Measurements from ENCODE around the gene B4GALT2.

The B4GALT2 gene

DNA sequence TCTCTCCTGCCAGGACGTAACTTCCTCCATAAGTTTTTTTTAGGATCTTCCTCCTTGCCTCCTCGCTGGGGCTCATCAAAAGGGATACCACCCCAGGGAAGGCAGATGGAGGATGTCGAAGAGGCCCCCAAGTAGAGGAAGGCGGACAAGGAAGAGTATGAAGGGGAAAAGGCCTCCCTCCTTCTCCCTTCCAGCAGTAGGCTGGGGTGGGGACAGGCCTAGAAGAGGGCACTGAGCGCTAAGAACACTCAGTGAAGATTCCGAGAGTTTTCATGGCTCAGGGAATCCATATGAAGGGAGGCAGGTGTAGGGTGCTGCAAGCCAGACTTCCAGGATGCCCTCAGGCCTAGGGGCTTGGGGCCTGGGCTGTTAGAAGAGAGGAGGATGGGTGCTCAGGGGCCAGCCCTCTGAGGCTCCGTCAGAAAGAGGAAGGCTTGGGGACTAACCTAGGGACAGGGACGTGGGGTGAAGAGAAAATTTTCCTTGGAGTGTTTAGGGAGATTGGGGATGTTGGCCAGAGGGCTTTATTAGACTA, 54.1 kb downstream of the B4GALT2 start:
- DNase-seq = no peak

DNA sequence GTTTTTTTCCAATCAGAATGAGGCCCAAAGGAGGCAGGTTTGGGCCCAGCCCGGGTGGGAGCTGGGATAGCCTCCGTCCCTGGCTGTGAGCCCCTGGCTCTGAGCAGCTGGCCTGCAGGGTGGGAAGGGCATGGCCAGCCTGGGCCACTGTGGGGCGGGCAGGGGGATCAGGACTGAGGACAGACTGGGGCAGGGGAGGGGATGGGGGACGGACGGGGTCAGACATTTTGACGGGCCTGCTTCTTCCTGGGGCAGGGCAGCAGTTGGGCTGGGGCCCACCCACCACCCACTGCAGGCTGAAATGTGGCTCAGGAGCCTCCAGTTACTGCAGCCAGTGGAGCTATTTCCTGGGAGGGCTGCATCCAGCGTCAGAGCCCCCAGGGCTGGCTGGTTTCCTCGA, 54.7 kb downstream of the B4GALT2 start:
- no peak for DNase-seq

DNA sequence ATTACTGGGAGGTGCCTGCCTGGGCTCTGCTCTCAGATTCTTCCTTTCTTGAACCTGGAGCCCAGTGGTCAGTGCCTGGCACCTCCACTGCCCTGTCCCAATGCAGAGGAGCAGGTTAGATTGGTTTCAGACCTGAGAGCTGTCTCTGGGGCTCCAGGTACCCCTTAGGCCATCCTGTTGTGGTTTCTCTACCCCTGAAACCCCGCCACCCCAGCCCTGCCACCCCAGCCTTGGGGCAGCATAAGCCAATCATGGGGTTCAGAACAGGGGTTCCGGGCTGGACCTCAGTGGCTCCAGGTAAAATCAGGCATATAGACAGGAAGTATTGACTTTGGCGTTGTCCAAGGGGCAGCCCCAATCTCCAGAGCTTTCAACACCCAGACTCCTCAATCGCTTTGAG, 55.4 kb downstream of the B4GALT2 start:
- no peak for DNase-seq

DNA sequence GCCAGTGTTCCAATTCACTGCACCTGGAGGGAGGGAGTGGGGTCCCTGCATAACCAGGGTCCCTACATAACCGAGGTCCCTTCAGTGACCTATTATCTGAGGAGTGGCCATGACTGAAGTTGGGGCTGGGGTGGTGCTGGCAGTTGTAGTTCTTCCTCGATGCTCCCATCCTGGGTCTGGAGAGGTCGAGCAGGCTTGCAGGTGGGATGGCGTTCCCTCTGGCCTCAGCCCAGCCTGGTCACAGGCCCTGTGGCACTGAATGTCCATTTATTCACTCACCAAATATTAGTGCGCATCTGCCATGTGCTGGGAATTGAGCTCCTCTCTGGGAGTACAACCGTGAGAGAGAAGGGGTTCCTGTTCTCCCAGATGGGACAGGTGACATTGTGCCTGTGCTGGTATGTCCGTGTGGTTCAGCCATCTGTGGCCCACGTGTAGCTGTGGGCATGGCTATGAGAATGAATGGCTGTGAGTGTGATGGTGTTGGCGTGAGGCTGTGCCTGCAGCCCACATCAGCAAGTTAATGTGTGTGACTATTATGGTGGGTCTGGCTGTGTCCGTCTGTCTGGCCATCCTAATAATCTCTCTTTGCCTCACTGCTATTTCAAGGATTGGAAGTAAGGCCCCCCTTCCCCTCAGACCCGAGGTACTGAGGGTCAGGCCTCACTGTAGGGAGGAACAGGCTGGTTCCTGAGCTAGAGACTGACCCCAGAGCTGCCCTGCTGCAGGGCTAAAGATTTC, 56.1 kb downstream of the B4GALT2 start:
- DNase-seq = no peak

DNA sequence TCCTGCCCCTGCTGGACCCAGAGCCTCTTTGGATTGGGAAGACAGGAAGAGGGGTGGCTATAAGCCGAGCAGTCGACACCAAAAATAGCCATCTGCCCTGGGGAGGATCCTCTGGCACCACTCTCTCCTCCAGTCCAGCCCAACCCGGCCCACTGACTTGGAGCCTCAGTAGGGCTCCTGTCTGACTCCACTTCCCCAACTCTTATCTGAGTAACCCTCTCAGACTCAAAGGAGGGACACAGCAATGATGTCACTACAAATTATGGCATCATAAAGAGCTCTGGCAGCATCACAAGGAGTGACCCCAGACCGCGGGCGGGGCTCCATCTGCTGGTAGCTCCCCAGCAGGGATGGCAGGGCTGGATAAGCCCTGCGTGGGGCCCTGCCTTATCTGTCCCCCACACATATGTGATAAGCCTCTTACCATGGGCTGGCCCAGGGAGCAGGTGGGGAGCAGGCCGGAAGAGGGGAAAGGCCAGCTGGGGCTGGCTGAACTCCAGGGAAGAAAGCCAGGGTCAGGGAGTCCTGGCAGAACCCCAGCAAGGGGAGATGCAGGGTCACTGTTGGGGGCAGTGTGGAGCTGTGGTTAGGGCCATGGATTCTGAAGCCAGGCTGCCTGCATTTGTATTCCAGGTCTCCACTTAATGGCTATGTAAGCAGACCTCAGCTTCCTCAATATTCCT, 56.9 kb downstream of the B4GALT2 start:
- DNase-seq = no peak

DNA sequence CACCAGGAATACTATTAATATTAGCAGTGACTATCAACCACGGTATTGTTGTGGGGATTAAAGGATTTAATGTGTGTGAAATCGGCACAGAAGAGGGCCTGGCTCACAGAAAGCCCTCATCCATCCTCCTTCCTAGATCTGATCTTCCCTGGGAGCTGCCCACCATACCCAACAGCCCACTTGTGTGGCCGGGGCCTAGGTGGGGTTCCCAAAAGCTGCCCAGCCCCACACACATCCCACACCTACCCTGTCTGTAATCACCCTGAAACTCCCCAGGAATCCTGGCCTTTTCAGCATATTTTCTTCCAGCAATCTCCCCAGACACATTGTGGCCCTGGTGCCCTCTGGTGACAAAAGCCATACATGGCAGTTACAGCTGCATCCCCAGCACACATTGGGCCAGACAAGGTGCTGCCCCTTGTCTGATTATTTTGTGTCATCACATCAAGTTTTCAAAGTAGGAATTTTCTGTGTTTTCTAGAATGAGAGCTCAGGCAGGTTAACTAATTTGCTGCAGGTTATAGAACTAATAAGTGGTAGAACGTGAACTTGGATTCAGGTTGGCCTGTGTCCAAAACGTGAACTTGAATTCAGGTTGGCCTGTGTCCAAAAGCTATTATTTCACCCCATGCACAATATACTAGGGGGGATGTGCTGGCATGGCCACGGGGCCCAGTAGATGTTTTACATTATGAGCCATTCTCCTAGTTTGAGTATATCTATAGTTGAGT, 57.6 kb downstream of the B4GALT2 start:
- peak; percentile 69 for DNase-seq

DNA sequence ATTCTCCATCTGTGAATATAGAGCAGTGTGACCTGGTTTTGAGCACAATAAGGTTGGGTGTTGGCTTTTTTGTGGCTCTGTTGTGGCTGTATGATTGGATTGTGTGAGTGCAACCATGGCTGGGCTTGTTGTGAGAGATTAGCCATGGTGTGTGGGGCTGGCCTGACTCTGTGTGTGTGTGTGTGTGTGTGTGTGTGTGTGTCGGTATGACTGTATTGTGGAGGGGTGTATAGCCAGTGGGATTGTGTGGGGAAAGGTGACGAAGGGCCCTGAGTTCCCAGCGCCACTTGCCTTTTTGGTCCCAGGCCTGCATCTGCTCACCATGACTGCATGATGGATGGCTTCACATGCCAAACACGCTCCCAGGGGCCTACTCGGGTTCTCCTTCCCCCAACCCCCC, 58.1 kb downstream of the B4GALT2 start:
- DNase-seq = no peak

DNA sequence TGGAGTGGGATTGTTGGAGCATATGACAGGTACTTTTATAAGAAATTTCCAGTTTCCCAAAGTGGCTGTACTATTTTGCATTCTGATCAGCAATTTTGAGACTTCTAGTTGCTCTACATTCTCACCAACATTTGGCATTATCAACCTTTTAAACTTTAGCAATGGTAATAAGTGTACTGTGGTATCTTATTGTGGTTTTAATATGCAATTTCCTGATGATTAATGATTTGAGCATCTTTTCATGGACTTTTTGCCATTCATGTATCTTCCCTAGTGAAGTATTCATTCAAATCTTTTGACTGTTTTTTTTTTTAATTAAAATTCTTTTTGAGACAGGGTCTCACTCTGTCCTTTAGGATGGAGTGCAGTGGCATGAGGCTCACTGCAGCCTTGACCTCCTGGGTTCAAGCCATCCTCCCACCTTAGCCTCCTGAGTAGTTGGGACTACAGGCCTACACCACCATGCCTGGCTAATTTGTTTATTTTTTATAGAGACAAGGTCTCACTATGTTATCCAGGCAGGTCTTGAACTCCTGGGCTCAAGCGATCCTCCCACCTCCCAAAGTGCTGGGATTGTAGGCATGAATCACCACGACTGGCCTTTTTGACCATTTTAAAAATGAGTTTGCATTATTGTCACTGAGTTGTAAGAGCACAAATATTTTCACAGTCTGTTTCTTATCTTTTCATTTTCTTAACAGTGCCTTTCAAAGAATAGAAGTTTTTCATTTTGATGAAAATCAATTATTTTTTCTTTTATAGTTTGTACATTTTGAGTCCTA, 60.1 kb downstream of the B4GALT2 start:
- DNase-seq = no peak

DNA sequence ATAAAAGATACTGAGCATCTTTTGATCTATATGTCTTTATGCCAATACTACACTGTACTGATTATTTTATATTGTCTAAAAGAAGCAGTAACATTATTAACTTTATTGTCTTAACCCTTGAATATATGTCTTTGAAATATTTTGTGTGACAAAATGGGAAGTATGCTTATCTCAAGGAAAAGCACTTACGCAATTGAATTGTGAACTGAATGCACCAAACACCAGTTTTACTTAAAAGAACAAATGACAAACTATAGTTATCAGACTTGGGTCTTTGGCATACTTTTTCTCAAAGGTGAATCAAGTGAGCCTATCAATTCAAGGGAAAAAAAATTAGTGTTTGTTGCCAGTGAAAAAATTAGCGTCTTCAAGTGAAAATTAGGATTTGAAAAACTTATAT, 61.4 kb downstream of the B4GALT2 start:
- no peak for DNase-seq
